Trophoblast cell (in vitro differentiated cells and primary cell): Measurements from ENCODE around the gene SARM1.
"Not testable (repeated sequence)": the region's sequence is repeated elsewhere in the genome, so short reads cannot be mapped to it uniquely, and the experiment has no call there.

Source experiments
- DNase-seq, 2 donors: peaks; one replicate each; pipeline ENCODE4 v3.0.0-alpha.2; 2016
- H2AFZ ChIP-seq: 2 replicates; pipeline ENCODE4 v1.6.1; 2013; ENCODE audit warnings: low read length, moderate library complexity, mild to moderate bottlenecking; ENCODE audit not compliant: insufficient read depth, poor library complexity
- H2AK5ac ChIP-seq: 2 replicates; pipeline ENCODE4 v1.6.1; 2013; ENCODE audit warnings: mild to moderate bottlenecking, low read length
- H2BK120ac ChIP-seq: 2 replicates; pipeline ENCODE4 v1.6.1; 2013; ENCODE audit warnings: low read length, mild to moderate bottlenecking, moderate library complexity; ENCODE audit not compliant: insufficient read depth, poor library complexity
- H2BK12ac ChIP-seq: 2 replicates; pipeline ENCODE4 v1.6.1; 2013; ENCODE audit warnings: mild to moderate bottlenecking, low read length, moderate library complexity
- H2BK5ac ChIP-seq: 2 replicates; pipeline ENCODE4 v1.6.1; 2013; ENCODE audit warnings: low read length, low read depth, moderate library complexity, mild to moderate bottlenecking; ENCODE audit not compliant: poor library complexity
- H3K14ac ChIP-seq: 2 replicates; pipeline ENCODE4 v1.6.1; 2013; ENCODE audit warnings: mild to moderate bottlenecking, low read length
- H3K18ac ChIP-seq: 2 replicates; pipeline ENCODE4 v1.6.1; 2013; ENCODE audit warnings: mild to moderate bottlenecking, low read length
- H3K23ac ChIP-seq: 2 replicates; pipeline ENCODE4 v1.6.1; 2013; ENCODE audit warnings: low read length
- H3K27ac ChIP-seq: 2 replicates; pipeline ENCODE4 v1.5.1; 2013; ENCODE audit warnings: low read depth, mild to moderate bottlenecking, inconsistent platforms, low read length, moderate library complexity
- H3K27me3 ChIP-seq: 2 replicates; pipeline ENCODE4 v1.6.1; 2013; ENCODE audit warnings: inconsistent platforms, mild to moderate bottlenecking, low read length, moderate library complexity; ENCODE audit not compliant: insufficient read depth
- H3K36me3 ChIP-seq, 2 experiments: 1 replicate in 1 of 2; 2 replicates in 1 of 2; pipeline ENCODE4 v1.6.1; 2013; ENCODE audit warnings: low read length in 2 of 2, mild to moderate bottlenecking in 2 of 2, moderate library complexity in 1 of 2; ENCODE audit not compliant: insufficient read depth in 2 of 2, control insufficient read depth in 1 of 2
- H3K4ac ChIP-seq: 2 replicates; pipeline ENCODE4 v1.6.1; 2013; ENCODE audit warnings: low read depth, mild to moderate bottlenecking, low read length, moderate library complexity
- H3K4me1 ChIP-seq, 2 experiments: 1 replicate in 1 of 2; 2 replicates in 1 of 2; pipeline ENCODE4 v1.6.1; 2013; ENCODE audit warnings: low read length in 2 of 2, mild to moderate bottlenecking in 2 of 2, moderate library complexity in 1 of 2; ENCODE audit not compliant: insufficient read depth in 2 of 2, control insufficient read depth in 1 of 2
- H3K4me2 ChIP-seq: 2 replicates; pipeline ENCODE4 v1.6.1; 2013; ENCODE audit warnings: inconsistent platforms, mild to moderate bottlenecking, low read length, moderate library complexity
- H3K4me3 ChIP-seq: 2 replicates; pipeline ENCODE4 v1.5.1; 2013; ENCODE audit warnings: mild to moderate bottlenecking, low read depth, low read length, inconsistent platforms
- H3K79me1 ChIP-seq: one replicate; pipeline ENCODE4 v1.6.1; 2013; ENCODE audit warnings: low read length
- H3K79me2 ChIP-seq: 2 replicates; pipeline ENCODE4 v1.6.1; 2013; ENCODE audit warnings: low read length, mild to moderate bottlenecking; ENCODE audit not compliant: control insufficient read depth, insufficient read depth, poor library complexity
- H3K9ac ChIP-seq: 2 replicates; pipeline ENCODE4 v1.6.1; 2013; ENCODE audit warnings: mild to moderate bottlenecking, low read length
- H3K9me3 ChIP-seq: 2 replicates; pipeline ENCODE4 v1.6.1; 2013; ENCODE audit warnings: low read depth, mild to moderate bottlenecking, control low read depth, inconsistent platforms, low read length; ENCODE audit not compliant: insufficient read depth
- H4K12ac ChIP-seq: 2 replicates; pipeline ENCODE4 v1.6.1; 2013; ENCODE audit warnings: low read depth, mild to moderate bottlenecking, low read length, moderate library complexity
- H4K8ac ChIP-seq: 2 replicates; pipeline ENCODE4 v1.6.1; 2013; ENCODE audit warnings: low read depth, mild to moderate bottlenecking, low read length, moderate library complexity
- H4K91ac ChIP-seq: one replicate; pipeline ENCODE4 v1.6.1; 2013; ENCODE audit warnings: low read depth, mild to moderate bottlenecking, low read length, moderate library complexity
- WGBS: extraction: QIAGEN DNeasy Blood & Tissue Kit; methylation state at CpG from one replicate; pipeline ENCODE4 v1.1.7; 2013; ENCODE audit warnings: missing lambda C conversion rate; ENCODE audit not compliant: insufficient read length, insufficient coverage; ENCODE audit errors: extremely low coverage; 5-methylcytosine and 5-hydroxymethylcytosine counted together

Gene SARM1

GRCh38 chr17:28425206-28425605 is 53.7 kb downstream of the SARM1 start:
- Histone ChIP-seq H3K23ac (no peak overlapping the region), H4K8ac (no peak overlapping the region), H3K79me1 (no peaks in the 10 kb centered on the region), H3K27me3 (no peaks in the 10 kb centered on the region), H3K9me3 (peaks cover 2% of the 10 kb centered on the region), H2BK12ac (no peak overlapping the region), H2AK5ac (no peak overlapping the region), H3K27ac (no peak overlapping the region), H3K18ac (no peak overlapping the region), H4K91ac (no peak overlapping the region), H3K4me3 (no peak overlapping the region), H4K12ac (no peak overlapping the region), H2BK120ac (no peak overlapping the region), H2BK5ac (no peak overlapping the region), H3K14ac (no peak overlapping the region), H3K4me1 (no peaks in the 10 kb centered on the region), H3K36me3 (no peaks in the 10 kb centered on the region), H3K4me2 (no peak overlapping the region), H3K79me2 (no peaks in the 10 kb centered on the region), H3K4ac (no peak overlapping the region), H2AFZ (no peak overlapping the region), H3K9ac (no peak overlapping the region)
- no peak for DNase-seq
- WGBS, result no CpG with 5 or more reads among the region's 13 CpGs

GRCh38 chr17:28426081-28426519 is 54.6 kb downstream of the SARM1 start:
- no CpG with 5 or more reads among the region's 9 CpGs for WGBS

GRCh38 chr17:28427371-28427770 is 55.9 kb downstream of the SARM1 start:
- no peak overlapping the region for H3K4me2 ChIP-seq
- peaks cover 2% of the 10 kb centered on the region for H3K9me3 ChIP-seq
- H3K4me3 ChIP-seq, result no peak overlapping the region
- DNase-seq, result no peak
- H2AFZ ChIP-seq, result no peak overlapping the region
- H3K18ac ChIP-seq, result no peak overlapping the region
- no peak overlapping the region for H3K23ac ChIP-seq
- no peak overlapping the region for H4K8ac ChIP-seq
- H3K36me3 ChIP-seq, result no peaks in the 10 kb centered on the region
- no peaks in the 10 kb centered on the region for H3K4me1 ChIP-seq
- no peak overlapping the region for H3K14ac ChIP-seq
- H4K91ac ChIP-seq, result no peak overlapping the region
- no peaks in the 10 kb centered on the region for H3K79me1 ChIP-seq
- no peak overlapping the region for H2BK5ac ChIP-seq
- WGBS, result no CpG with 5 or more reads among the region's 5 CpGs
- no peak overlapping the region for H3K9ac ChIP-seq
- H3K79me2 ChIP-seq, result no peaks in the 10 kb centered on the region
- H3K4ac ChIP-seq, result no peak overlapping the region
- no peak overlapping the region for H2AK5ac ChIP-seq
- H4K12ac ChIP-seq, result no peak overlapping the region
- H3K27ac ChIP-seq, result no peak overlapping the region
- no peak overlapping the region for H2BK12ac ChIP-seq
- no peak overlapping the region for H2BK120ac ChIP-seq
- H3K27me3 ChIP-seq, result no peaks in the 10 kb centered on the region

More at GRCh38 chr17:28426081-28426519, 54.6 kb downstream of the SARM1 start:
- H3K27me3 ChIP-seq, result no peaks in the 10 kb centered on the region
- peaks cover 2% of the 10 kb centered on the region for H3K9me3 ChIP-seq
- H2BK5ac ChIP-seq, result no peak overlapping the region
- no peak overlapping the region for H4K12ac ChIP-seq
- H3K18ac ChIP-seq, result no peak overlapping the region
- H3K36me3 ChIP-seq, result no peaks in the 10 kb centered on the region
- no peak overlapping the region for H2AFZ ChIP-seq
- no peak overlapping the region for H2AK5ac ChIP-seq
- H2BK12ac ChIP-seq, result no peak overlapping the region
- no peak overlapping the region for H3K4me3 ChIP-seq
- no peak overlapping the region for H4K91ac ChIP-seq
- no peak overlapping the region for H3K4ac ChIP-seq
- H3K14ac ChIP-seq, result no peak overlapping the region
- no peak overlapping the region for H4K8ac ChIP-seq
- peak in 1 of 2 donors; percentile 41 for DNase-seq
- H3K9ac ChIP-seq, result no peak overlapping the region
- H2BK120ac ChIP-seq, result no peak overlapping the region
- H3K79me1 ChIP-seq, result no peaks in the 10 kb centered on the region
- no peak overlapping the region for H3K4me2 ChIP-seq
- no peaks in the 10 kb centered on the region for H3K4me1 ChIP-seq
- H3K23ac ChIP-seq, result no peak overlapping the region
- no peak overlapping the region for H3K27ac ChIP-seq
- H3K79me2 ChIP-seq, result no peaks in the 10 kb centered on the region

- not testable (repeated sequence) for H3K18ac ChIP-seq, H3K36me3 ChIP-seq, H2AFZ ChIP-seq, H4K91ac ChIP-seq, H2BK120ac ChIP-seq, H3K14ac ChIP-seq, H3K4me2 ChIP-seq, DNase-seq, H4K12ac ChIP-seq, H4K8ac ChIP-seq, H3K9me3 ChIP-seq, H3K27ac ChIP-seq, H3K4me1 ChIP-seq, H2AK5ac ChIP-seq, H3K79me1 ChIP-seq, H3K23ac ChIP-seq, H2BK5ac ChIP-seq, H3K4ac ChIP-seq, H3K27me3 ChIP-seq, H3K4me3 ChIP-seq, H3K79me2 ChIP-seq, H2BK12ac ChIP-seq, H3K9ac ChIP-seq
- no CpG with 5 or more reads among the region's 4 CpGs for WGBS
Measured at GRCh38 chr17:28427982-28428381, 56.5 kb downstream of the SARM1 start.
